GM13976 (cell line): Measurements from ENCODE around the gene NR2F1-AS1.

Source experiments
- DNase-seq: peaks from one replicate; pipeline ENCODE4 v3.0.0; 2012; ENCODE audit warnings: low spot score
- in situ Hi-C: fragments of 300-500 bp; cut with MboI; formaldehyde crosslinking; loops from one replicate; pipeline ENCODE4 v1.12.0; 2022; ENCODE audit warnings: low sequenced_read_pairs, mixed read lengths, inconsistent platforms; ENCODE audit not compliant: unreplicated experiment
- TF ChIP-seq, protein P1 (sequence below): IDR thresholded peaks from 2 replicates; pipeline ENCODE4 v1.5.1; 2012; ENCODE audit warnings: borderline replicate concordance, mild to moderate bottlenecking; ENCODE audit not compliant: insufficient read depth; ENCODE audit errors: extremely low read depth, missing control alignments, control extremely low read depth

NR2F1-AS1 gene

GRCh38 chr5:93571114-93571949 is 9.7 kb downstream of the NR2F1-AS1 start:
- DNase-seq, result no peak
- in situ Hi-C loops, result no loop called here
- TF ChIP-seq, protein P1, sequence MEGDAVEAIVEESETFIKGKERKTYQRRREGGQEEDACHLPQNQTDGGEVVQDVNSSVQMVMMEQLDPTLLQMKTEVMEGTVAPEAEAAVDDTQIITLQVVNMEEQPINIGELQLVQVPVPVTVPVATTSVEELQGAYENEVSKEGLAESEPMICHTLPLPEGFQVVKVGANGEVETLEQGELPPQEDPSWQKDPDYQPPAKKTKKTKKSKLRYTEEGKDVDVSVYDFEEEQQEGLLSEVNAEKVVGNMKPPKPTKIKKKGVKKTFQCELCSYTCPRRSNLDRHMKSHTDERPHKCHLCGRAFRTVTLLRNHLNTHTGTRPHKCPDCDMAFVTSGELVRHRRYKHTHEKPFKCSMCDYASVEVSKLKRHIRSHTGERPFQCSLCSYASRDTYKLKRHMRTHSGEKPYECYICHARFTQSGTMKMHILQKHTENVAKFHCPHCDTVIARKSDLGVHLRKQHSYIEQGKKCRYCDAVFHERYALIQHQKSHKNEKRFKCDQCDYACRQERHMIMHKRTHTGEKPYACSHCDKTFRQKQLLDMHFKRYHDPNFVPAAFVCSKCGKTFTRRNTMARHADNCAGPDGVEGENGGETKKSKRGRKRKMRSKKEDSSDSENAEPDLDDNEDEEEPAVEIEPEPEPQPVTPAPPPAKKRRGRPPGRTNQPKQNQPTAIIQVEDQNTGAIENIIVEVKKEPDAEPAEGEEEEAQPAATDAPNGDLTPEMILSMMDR, result no peak

DNA sequence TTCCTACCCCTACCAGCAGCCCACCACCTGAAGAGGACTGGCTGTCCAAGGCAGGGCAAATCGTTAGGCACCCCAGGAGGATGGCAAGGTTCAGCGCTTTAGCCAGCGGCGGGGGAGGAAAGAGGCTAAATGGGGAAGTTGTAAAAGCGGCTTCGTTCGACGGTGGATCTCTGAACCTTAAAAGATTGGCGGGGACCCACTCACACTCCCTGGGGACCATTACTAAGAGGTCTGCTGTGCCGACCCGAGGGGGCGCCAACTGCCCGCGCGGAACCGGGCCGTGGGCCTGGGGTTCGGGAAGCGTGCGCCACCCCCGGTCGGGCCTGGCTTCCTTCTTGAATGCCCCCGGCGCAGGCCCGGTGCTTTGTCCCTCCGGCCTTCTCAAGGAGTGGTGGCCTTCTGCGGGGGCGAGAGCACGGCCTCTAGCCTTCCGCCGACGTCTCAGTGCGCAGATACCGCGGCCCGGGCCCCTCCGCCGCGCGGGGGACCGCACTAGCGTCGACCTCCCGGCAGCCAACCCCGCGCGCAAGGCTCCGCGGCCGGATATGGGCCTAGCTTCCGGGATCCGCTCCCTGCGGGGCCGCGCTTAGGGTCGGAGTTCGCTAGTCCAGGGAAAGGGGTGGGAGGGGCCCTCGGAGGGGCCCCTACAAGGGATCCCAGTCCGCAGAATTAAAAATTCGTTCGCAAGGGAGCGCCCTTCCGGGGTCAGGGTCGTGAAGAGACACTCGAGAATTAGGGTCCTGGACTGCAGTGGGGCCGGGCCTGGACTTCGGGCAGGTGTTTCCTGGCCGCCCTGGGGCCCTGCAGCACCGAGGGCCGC is 10.5 kb downstream of the NR2F1-AS1 start:
- TF ChIP-seq, protein P1, result no peak
- in situ Hi-C loops, result no loop called here
- no peak for DNase-seq

- TF ChIP-seq, protein P1, result no peak
- DNase-seq, result no peak
- in situ Hi-C loops, result no loop called here
Observed at GRCh38 chr5:93569300-93570160, 11.5 kb downstream of the NR2F1-AS1 start.

DNA sequence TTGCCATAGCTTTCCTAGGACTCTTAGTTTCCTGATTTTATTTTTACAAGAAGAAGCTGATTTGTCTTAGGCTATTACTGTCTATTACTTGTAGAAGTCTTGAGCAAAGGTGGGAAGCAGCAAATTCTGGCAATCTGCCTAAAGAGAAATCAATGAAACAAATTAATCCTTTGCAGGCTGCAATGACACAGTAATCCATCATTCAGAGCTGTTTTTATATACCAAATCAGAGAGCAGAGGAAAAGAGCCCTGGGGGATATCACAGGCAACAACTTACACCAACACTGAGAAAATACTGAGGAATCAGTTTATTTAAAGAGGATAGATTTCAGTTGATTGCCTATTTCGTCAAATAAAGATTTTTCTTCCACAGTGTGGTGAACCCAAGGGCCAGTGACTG is 13.6 kb downstream of the NR2F1-AS1 start:
- TF ChIP-seq, protein P1, result no peak
- in situ Hi-C loops, result no loop called here
- DNase-seq, result no peak

GRCh38 chr5:93566091-93566490 is 14.9 kb downstream of the NR2F1-AS1 start:
- in situ Hi-C loops, result no loop called here
- DNase-seq, result no peak
- TF ChIP-seq, protein P1, result no peak
